ENCODE results near the gene KLF6.

DNA sequence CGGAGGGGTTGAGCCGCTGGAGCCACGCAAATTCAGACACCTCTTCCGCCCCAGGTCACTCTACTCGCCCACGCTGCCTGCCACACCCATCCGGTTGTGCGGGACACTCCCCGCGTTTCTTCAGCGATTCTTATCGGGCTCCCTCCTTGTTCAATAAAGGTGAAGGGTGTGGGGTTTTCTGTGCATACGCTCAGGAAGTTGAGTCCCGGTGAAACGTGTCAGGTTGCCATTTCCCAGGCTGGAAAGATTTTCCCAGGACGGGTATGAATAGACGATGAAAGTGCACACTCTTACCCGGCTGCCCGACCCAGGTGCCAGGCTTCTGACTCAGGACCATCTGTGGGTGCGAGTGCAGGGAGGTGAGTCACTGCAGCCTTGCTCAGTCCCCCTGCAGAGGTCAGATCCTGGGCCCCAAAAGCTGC is 22.0 kb downstream of the KLF6 start:
- TF ChIP-seq, protein P1, sequence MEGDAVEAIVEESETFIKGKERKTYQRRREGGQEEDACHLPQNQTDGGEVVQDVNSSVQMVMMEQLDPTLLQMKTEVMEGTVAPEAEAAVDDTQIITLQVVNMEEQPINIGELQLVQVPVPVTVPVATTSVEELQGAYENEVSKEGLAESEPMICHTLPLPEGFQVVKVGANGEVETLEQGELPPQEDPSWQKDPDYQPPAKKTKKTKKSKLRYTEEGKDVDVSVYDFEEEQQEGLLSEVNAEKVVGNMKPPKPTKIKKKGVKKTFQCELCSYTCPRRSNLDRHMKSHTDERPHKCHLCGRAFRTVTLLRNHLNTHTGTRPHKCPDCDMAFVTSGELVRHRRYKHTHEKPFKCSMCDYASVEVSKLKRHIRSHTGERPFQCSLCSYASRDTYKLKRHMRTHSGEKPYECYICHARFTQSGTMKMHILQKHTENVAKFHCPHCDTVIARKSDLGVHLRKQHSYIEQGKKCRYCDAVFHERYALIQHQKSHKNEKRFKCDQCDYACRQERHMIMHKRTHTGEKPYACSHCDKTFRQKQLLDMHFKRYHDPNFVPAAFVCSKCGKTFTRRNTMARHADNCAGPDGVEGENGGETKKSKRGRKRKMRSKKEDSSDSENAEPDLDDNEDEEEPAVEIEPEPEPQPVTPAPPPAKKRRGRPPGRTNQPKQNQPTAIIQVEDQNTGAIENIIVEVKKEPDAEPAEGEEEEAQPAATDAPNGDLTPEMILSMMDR (conservative IDR thresholded peaks at IDR 0.05; ENCODE audit: low read depth, low read length): no peak
- TF ChIP-seq EZH2 (IDR thresholded peaks at IDR 0.05; ENCODE audit: low read length, unreplicated experiment): no peak
- TF ChIP-seq EZH2phosphoT487 (IDR thresholded peaks at IDR 0.05; ENCODE audit: borderline replicate concordance, low read length): no peak

All from PC-3 (cell line).